PFSK-1 (cell line): Measurements from ENCODE around the gene HRNR.

Source experiments
- FOXP2 ChIP-seq: optimal IDR thresholded peaks from 2 replicates; pipeline ENCODE3; 2011; ENCODE audit warnings: borderline replicate concordance, control low read depth, inconsistent platforms; ENCODE audit not compliant: insufficient read depth; ENCODE audit errors: extremely low read length, extremely low read depth
- POLR2AphosphoS5 ChIP-seq: IDR thresholded peaks from 2 replicates; pipeline ENCODE4 v1.6.1; 2012; ENCODE audit warnings: low read depth, mild to moderate bottlenecking, control low read depth, low read length, moderate library complexity
- SIN3A ChIP-seq: IDR thresholded peaks from 2 replicates; pipeline ENCODE4 v1.6.1; 2012; ENCODE audit warnings: mild to moderate bottlenecking, low read length, moderate library complexity, borderline replicate concordance; ENCODE audit not compliant: insufficient read depth
- TAF1 ChIP-seq: IDR thresholded peaks from 2 replicates; pipeline ENCODE4 v1.6.1; 2012; ENCODE audit warnings: low read length, control low read depth, borderline replicate concordance; ENCODE audit not compliant: insufficient read depth
- TF ChIP-seq, protein P1 (sequence below), 2 experiments: IDR thresholded peaks; 2 replicates each; pipeline versions ENCODE4 v1.6.1 to v1.8.0; 2011 to 2012; ENCODE audit warnings: low read depth in 2 of 2, low read length in 2 of 2, control low read depth in 1 of 2, inconsistent platforms in 1 of 2, mild to moderate bottlenecking in 1 of 2, moderate library complexity in 1 of 2; ENCODE audit not compliant: insufficient read depth in 1 of 2

DNA sequence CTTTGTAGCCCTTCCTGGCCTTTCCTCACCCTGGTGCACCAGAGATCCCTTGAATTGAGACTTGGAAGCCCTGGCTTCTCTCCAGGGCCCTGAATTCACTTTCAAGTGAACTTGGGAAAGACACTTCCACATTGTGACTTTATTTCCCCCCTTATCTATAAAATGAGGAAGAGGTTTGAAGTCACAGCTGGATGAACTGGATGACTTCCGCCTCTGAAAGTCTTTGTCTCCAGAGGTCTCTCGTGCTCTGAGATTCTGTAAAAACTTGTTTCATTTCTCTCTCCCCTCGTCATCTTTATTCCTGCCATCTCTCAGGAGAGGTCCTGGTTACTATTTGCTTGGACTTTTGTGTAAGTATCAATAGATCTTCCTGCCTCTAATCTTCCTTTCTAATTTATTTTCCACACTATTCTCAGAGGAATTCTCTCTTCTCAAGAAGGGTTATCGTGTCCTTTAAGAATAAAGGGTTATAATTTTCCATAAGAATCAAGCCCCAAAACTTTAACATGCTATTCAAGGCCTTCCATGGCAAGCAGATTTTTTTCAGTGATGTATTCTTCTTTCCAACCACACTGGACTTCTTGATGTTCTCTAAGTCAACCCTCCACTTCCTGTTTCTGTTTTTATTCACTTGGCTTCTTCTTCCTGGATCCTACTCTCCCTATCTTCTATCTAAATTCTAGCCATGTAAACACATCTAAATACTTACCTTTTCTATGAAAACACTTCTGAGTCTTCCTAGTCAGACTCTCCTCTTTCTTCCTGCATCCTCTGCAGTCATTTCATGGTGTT is 58.5 kb downstream of the HRNR start:
- no peak for TF ChIP-seq POLR2AphosphoS5
- TF ChIP-seq SIN3A, result no peak
- TF ChIP-seq, protein P1, sequence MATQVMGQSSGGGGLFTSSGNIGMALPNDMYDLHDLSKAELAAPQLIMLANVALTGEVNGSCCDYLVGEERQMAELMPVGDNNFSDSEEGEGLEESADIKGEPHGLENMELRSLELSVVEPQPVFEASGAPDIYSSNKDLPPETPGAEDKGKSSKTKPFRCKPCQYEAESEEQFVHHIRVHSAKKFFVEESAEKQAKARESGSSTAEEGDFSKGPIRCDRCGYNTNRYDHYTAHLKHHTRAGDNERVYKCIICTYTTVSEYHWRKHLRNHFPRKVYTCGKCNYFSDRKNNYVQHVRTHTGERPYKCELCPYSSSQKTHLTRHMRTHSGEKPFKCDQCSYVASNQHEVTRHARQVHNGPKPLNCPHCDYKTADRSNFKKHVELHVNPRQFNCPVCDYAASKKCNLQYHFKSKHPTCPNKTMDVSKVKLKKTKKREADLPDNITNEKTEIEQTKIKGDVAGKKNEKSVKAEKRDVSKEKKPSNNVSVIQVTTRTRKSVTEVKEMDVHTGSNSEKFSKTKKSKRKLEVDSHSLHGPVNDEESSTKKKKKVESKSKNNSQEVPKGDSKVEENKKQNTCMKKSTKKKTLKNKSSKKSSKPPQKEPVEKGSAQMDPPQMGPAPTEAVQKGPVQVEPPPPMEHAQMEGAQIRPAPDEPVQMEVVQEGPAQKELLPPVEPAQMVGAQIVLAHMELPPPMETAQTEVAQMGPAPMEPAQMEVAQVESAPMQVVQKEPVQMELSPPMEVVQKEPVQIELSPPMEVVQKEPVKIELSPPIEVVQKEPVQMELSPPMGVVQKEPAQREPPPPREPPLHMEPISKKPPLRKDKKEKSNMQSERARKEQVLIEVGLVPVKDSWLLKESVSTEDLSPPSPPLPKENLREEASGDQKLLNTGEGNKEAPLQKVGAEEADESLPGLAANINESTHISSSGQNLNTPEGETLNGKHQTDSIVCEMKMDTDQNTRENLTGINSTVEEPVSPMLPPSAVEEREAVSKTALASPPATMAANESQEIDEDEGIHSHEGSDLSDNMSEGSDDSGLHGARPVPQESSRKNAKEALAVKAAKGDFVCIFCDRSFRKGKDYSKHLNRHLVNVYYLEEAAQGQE (IDR thresholded peaks at IDR 0.05; ENCODE audit: insufficient read depth in 1 of 2, low read depth in 2 of 2, low read length in 2 of 2), result no peak
- no peak for TF ChIP-seq TAF1
- no peak for TF ChIP-seq FOXP2
